ENCODE measurements around the gene LEFTY2. TPM values are rescaled to one million over a fixed set of nuclear protein-coding genes. Genes with fewer than 3 reads are reported as not detected.

The LEFTY2 gene
- total and polyA plus RNA-seq, 4 donors = 0.09 to 0.24 TPM; not detected in 2

DNA sequence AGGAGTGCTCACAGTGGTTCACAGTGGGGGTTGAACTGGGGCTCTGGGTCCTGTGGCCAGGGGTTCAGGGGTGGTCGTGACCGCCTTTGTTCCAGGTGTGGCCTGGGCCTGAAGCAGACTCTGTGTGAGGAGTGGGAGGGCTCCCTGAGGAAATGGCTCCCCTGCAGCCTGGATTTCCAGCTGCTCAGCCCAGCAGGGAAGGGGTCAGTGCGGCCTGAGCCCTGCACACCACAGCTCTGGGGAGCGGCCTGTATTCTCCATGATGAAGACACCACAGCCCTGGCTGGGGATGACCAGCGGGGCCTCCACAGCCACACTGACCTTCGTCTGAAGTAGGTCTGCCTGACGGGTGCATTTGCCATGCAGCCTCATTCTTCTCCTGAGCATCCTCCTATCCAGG, 33.7 kb downstream of the LEFTY2 start (continued):
- TF ChIP-seq, protein P1, sequence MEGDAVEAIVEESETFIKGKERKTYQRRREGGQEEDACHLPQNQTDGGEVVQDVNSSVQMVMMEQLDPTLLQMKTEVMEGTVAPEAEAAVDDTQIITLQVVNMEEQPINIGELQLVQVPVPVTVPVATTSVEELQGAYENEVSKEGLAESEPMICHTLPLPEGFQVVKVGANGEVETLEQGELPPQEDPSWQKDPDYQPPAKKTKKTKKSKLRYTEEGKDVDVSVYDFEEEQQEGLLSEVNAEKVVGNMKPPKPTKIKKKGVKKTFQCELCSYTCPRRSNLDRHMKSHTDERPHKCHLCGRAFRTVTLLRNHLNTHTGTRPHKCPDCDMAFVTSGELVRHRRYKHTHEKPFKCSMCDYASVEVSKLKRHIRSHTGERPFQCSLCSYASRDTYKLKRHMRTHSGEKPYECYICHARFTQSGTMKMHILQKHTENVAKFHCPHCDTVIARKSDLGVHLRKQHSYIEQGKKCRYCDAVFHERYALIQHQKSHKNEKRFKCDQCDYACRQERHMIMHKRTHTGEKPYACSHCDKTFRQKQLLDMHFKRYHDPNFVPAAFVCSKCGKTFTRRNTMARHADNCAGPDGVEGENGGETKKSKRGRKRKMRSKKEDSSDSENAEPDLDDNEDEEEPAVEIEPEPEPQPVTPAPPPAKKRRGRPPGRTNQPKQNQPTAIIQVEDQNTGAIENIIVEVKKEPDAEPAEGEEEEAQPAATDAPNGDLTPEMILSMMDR (IDR thresholded peaks at IDR 0.05; ENCODE audit: low read depth, low read length, missing input control) = no peak

DNA sequence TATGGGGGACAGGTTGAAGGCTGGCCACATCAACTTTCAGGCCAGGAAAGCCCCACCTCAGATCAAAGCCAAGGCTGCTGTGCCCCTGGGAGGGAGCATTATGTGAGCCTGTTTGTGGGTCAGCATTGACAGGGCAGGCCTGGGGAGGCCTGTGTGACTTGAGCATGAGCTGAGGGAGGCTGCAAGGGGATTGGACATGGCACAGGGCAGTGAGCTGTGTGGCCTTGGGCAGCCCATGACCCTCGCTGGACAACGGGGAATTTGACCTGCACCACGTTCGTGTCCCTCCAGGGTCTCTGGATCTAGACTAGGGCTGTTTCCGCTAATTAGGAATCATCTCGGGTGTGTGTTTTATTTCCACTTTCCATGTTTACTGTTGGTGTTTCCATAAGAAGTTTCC, 34.6 kb downstream of the LEFTY2 start:
- WGBS = 95% methylated on average over 6 of the region's 6 CpGs
- H3K4me3 ChIP-seq (ENCODE audit: low read depth in 1 of 3, low read length in 3 of 3) = no peak overlapping the region
- no peak for TF ChIP-seq FOXA2 (IDR thresholded peaks at IDR 0.05)
- peaks cover 0 to 1% (median 0%) of the 10 kb centered on the region in 4 donors for H3K4me1 ChIP-seq (ENCODE audit: control insufficient read depth in 4 of 4, insufficient read depth in 4 of 4, low read length in 3 of 4)
- no peaks in the 10 kb centered on the region for H3K9me3 ChIP-seq (ENCODE audit: control insufficient read depth in 4 of 4, low read length in 3 of 4)
- DNase-seq (ENCODE audit: low spot score) = no peak
- no peaks in the 10 kb centered on the region for H3K36me3 ChIP-seq (ENCODE audit: control insufficient read depth in 4 of 4, insufficient read depth in 3 of 4, low read depth in 1 of 4, low read length in 3 of 4)
- no peaks in the 10 kb centered on the region for H3K27me3 ChIP-seq (ENCODE audit: control insufficient read depth in 4 of 4, insufficient read depth in 4 of 4, low read length in 3 of 4)
- H3K27ac ChIP-seq (ENCODE audit: low read depth in 1 of 2, low read length in 2 of 2) = no peak overlapping the region
- H3K9ac ChIP-seq (ENCODE audit: low read depth in 1 of 2, low read length in 2 of 2) = no peak overlapping the region

DNA sequence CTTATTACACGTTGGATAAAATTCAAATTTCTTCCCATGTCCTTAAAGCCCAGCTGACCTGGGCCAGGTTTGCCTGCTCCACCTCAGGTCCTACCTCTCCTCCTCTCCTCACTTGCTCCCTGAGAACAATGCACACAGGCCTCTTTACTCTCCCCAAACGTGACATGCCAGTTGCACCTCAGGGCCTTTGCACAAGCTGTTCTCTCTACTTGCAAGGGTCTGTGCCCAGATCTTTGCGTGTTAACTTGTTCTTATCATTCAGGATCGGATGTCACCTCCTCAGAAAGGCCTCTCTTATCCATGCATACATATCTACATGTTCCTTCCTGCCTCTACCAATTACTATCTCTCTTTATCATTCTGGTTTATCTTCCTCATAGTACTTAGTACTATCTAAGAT, 37.4 kb downstream of the LEFTY2 start:
- H3K27me3 ChIP-seq (ENCODE audit: control insufficient read depth in 4 of 4, insufficient read depth in 4 of 4, low read length in 3 of 4) = no peaks in the 10 kb centered on the region
- no peak overlapping the region for H3K9ac ChIP-seq (ENCODE audit: low read depth in 1 of 2, low read length in 2 of 2)
- no peak for TF ChIP-seq HNF4A (conservative IDR thresholded peaks at IDR 0.05)
- TF ChIP-seq YY1 (IDR thresholded peaks at IDR 0.05) = no peak
- TF ChIP-seq, protein P2, sequence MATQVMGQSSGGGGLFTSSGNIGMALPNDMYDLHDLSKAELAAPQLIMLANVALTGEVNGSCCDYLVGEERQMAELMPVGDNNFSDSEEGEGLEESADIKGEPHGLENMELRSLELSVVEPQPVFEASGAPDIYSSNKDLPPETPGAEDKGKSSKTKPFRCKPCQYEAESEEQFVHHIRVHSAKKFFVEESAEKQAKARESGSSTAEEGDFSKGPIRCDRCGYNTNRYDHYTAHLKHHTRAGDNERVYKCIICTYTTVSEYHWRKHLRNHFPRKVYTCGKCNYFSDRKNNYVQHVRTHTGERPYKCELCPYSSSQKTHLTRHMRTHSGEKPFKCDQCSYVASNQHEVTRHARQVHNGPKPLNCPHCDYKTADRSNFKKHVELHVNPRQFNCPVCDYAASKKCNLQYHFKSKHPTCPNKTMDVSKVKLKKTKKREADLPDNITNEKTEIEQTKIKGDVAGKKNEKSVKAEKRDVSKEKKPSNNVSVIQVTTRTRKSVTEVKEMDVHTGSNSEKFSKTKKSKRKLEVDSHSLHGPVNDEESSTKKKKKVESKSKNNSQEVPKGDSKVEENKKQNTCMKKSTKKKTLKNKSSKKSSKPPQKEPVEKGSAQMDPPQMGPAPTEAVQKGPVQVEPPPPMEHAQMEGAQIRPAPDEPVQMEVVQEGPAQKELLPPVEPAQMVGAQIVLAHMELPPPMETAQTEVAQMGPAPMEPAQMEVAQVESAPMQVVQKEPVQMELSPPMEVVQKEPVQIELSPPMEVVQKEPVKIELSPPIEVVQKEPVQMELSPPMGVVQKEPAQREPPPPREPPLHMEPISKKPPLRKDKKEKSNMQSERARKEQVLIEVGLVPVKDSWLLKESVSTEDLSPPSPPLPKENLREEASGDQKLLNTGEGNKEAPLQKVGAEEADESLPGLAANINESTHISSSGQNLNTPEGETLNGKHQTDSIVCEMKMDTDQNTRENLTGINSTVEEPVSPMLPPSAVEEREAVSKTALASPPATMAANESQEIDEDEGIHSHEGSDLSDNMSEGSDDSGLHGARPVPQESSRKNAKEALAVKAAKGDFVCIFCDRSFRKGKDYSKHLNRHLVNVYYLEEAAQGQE (IDR thresholded peaks at IDR 0.05) = no peak
- TF ChIP-seq RAD21 (IDR thresholded peaks at IDR 0.05) = no peak
- TF ChIP-seq GABPA (IDR thresholded peaks at IDR 0.05 in 1 of 2, conservative IDR thresholded peaks at IDR 0.05 in 1 of 2) = no peak
- TF ChIP-seq FOXA1 (IDR thresholded peaks at IDR 0.05) = no peak
- TF ChIP-seq, protein P3, sequence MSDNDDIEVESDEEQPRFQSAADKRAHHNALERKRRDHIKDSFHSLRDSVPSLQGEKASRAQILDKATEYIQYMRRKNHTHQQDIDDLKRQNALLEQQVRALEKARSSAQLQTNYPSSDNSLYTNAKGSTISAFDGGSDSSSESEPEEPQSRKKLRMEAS (IDR thresholded peaks at IDR 0.05) = no peak
- no peak for TF ChIP-seq FOXA2 (IDR thresholded peaks at IDR 0.05)
- no peak for TF ChIP-seq RXRA (IDR thresholded peaks at IDR 0.05)
- no peak for TF ChIP-seq TAF1 (conservative IDR thresholded peaks at IDR 0.05)
- no peak for TF ChIP-seq JUND (IDR thresholded peaks at IDR 0.05)
- no peak overlapping the region for H3K27ac ChIP-seq (ENCODE audit: low read depth in 1 of 2, low read length in 2 of 2)
- WGBS = 92% methylated on average over 4 of the region's 4 CpGs
- no peak overlapping the region for H3K4me3 ChIP-seq (ENCODE audit: low read depth in 1 of 3, low read length in 3 of 3)
- H3K36me3 ChIP-seq (ENCODE audit: control insufficient read depth in 4 of 4, insufficient read depth in 3 of 4, low read depth in 1 of 4, low read length in 3 of 4) = no peaks in the 10 kb centered on the region
- no peaks in the 10 kb centered on the region for H3K4me1 ChIP-seq (ENCODE audit: control insufficient read depth in 4 of 4, insufficient read depth in 4 of 4, low read length in 3 of 4)
- no peak for DNase-seq (ENCODE audit: low spot score)
- no peaks in the 10 kb centered on the region for H3K9me3 ChIP-seq (ENCODE audit: control insufficient read depth in 4 of 4, low read length in 3 of 4)
